BJ (cell line): Measurements from ENCODE around the gene CHST12. TPM values are rescaled to one million over a fixed set of nuclear protein-coding genes. Genes with fewer than 3 reads are reported as not detected.

Experiments used
- CTCF ChIA-PET: fragments of 350-600 bp; formaldehyde crosslinking; extraction: SDS; loops from one replicate; lab custom pipeline; 2021; ENCODE audit warnings: antibody characterized with exemption, inconsistent platforms; lab: Yijun Ruan, JAX
- POLR2A ChIA-PET: fragments of 300-600 bp; sonication (Branson Sonifier 250); formaldehyde crosslinking; extraction: SDS; loops from one replicate; lab custom pipeline; 2021; ENCODE audit warnings: antibody characterized with exemption; lab: Charles Lee
- DNase-seq: peaks from one replicate; pipeline ENCODE4 v3.0.0-alpha.2; 2011; ENCODE audit warnings: low read depth
- H3K27me3 ChIP-seq: 2 replicates; pipeline ENCODE4 v1.6.0; 2011; ENCODE audit warnings: low read length; ENCODE audit not compliant: control insufficient read depth, insufficient read depth
- H3K36me3 ChIP-seq: 2 replicates; pipeline ENCODE4 v1.5.1; 2011; ENCODE audit warnings: low read length; ENCODE audit not compliant: control insufficient read depth, insufficient read depth
- H3K4me3 ChIP-seq: 2 replicates; pipeline ENCODE4 v1.5.1; 2011; ENCODE audit warnings: low read depth, mild to moderate bottlenecking, control low read depth, low read length
- CTCF ChIP-seq: IDR thresholded peaks from 2 replicates; pipeline ENCODE4 v1.5.1; 2011; ENCODE audit warnings: low read depth, mild to moderate bottlenecking, control low read depth, inconsistent platforms, low read length, moderate library complexity; ENCODE audit not compliant: insufficient read depth
- polyA plus RNA-seq: library from polyadenylated mRNA; depleted of rRNA; stranded (reverse); fragments of >200 nt; gene quantifications from 2 replicates; pipeline ENCODE4 v1.2.3, GENCODE V29; 2011

Gene CHST12
- polyA plus RNA-seq, 1 experiment = 18.4 TPM

GRCh38 chr7:2476776-2477446, 73.5 kb downstream of the CHST12 start:
- ChIA-PET POLR2A (no interaction called here), CTCF (interaction anchor here (1.1 to 5.2 kb wide), 2 partner anchors 7 to 31 kb away, joined by 3 to 38 read pairs; no protein-coding TSS in a partner anchor)
- no peak for TF ChIP-seq CTCF
- Histone ChIP-seq H3K27me3 (no peaks in the 10 kb centered on the region; the same call in none of the 2 replicates), H3K4me3 (no peak overlapping the region), H3K36me3 (no peaks in the 10 kb centered on the region)
- no peak for DNase-seq

- POLR2A ChIA-PET = no interaction called here
- H3K4me3 ChIP-seq = no peak overlapping the region
- no peaks in the 10 kb centered on the region for H3K36me3 ChIP-seq
- H3K27me3 ChIP-seq = no peaks in the 10 kb centered on the region; the same call in none of the 2 replicates
- TF ChIP-seq CTCF = peak; percentile 90
- CTCF ChIA-PET = interaction anchor here (0.5 to 5.2 kb wide), 15 partner anchors 8 to 518 kb away, joined by 3 to 38 read pairs (median 4); no protein-coding TSS in a partner anchor
- no peak for DNase-seq
These were observed 74.3 kb downstream of the CHST12 start for GRCh38 chr7:2477447-2478398.

- no peak for TF ChIP-seq CTCF
- no peaks in the 10 kb centered on the region; the same call in none of the 2 replicates for H3K27me3 ChIP-seq
- CTCF ChIA-PET = interaction anchor here (0.5 to 5.2 kb wide), 16 partner anchors 9 to 517 kb away, joined by 3 to 38 read pairs (median 4); no protein-coding TSS in a partner anchor
- H3K36me3 ChIP-seq = no peaks in the 10 kb centered on the region
- H3K4me3 ChIP-seq = no peak overlapping the region
- POLR2A ChIA-PET = no interaction called here
- DNase-seq = no peak
These were observed 75.0 kb downstream of the CHST12 start for GRCh38 chr7:2478399-2478785.

- no peak for TF ChIP-seq CTCF
- no peak overlapping the region for H3K4me3 ChIP-seq
- H3K27me3 ChIP-seq = no peaks in the 10 kb centered on the region; the same call in none of the 2 replicates
- no peaks in the 10 kb centered on the region for H3K36me3 ChIP-seq
- ChIA-PET CTCF (interaction anchor here (0.5 to 5.2 kb wide), 12 partner anchors 9 to 517 kb away, joined by 3 to 38 read pairs (median 5); no protein-coding TSS in a partner anchor), POLR2A (no interaction called here)
- no peak for DNase-seq
These were observed 75.4 kb downstream of the CHST12 start for GRCh38 chr7:2478800-2479199.
